H9 (cell line): ENCODE results near the gene TEX52. TPM values are rescaled to one million over a fixed set of nuclear protein-coding genes. Genes with fewer than 3 reads are reported as not detected.

Experiments
- DNase-seq: peaks from one replicate; pipeline ENCODE4 v3.0.0-alpha.2; 2017
- H2AFZ ChIP-seq: one replicate; pipeline ENCODE4 v1.6.1; 2013; ENCODE audit warnings: mild to moderate bottlenecking, low read length, control low read depth, moderate library complexity
- H2AK5ac ChIP-seq: 2 replicates; pipeline ENCODE4 v1.6.1; 2013; ENCODE audit warnings: low read length, control low read depth, mixed read lengths; ENCODE audit not compliant: insufficient read length
- H2BK120ac ChIP-seq: one replicate; pipeline ENCODE4 v1.6.1; 2013; ENCODE audit warnings: low read depth, mild to moderate bottlenecking, low read length, control low read depth, inconsistent platforms; ENCODE audit not compliant: poor library complexity, severe bottlenecking
- H2BK12ac ChIP-seq: 2 replicates; pipeline ENCODE4 v1.6.1; 2013; ENCODE audit warnings: low read length, control low read depth, mixed read lengths, low read depth; ENCODE audit not compliant: insufficient read length
- H2BK15ac ChIP-seq: 2 replicates; pipeline ENCODE4 v1.6.1; 2013; ENCODE audit warnings: low read depth, low read length, control low read depth
- H2BK20ac ChIP-seq: one replicate; pipeline ENCODE4 v1.6.1; 2013; ENCODE audit warnings: low read depth, mild to moderate bottlenecking, low read length, control low read depth, inconsistent platforms; ENCODE audit not compliant: poor library complexity, severe bottlenecking
- H2BK5ac ChIP-seq: 2 replicates; pipeline ENCODE4 v1.6.1; 2013; ENCODE audit warnings: low read length, control low read depth, mixed read lengths; ENCODE audit not compliant: insufficient read length
- H3K14ac ChIP-seq: 2 replicates; pipeline ENCODE4 v1.6.1; 2013; ENCODE audit warnings: low read length, control low read depth; ENCODE audit not compliant: insufficient read depth
- H3K18ac ChIP-seq: 2 replicates; pipeline ENCODE4 v1.6.1; 2013; ENCODE audit warnings: low read depth, mild to moderate bottlenecking, mixed read lengths, low read length, control low read depth; ENCODE audit not compliant: insufficient read length
- H3K23ac ChIP-seq: 2 replicates; pipeline ENCODE4 v1.6.1; 2013; ENCODE audit warnings: low read length, control low read depth, mixed read lengths, low read depth; ENCODE audit not compliant: insufficient read length
- H3K23me2 ChIP-seq: 2 replicates; pipeline ENCODE4 v1.6.1; 2013; ENCODE audit warnings: low read depth, mild to moderate bottlenecking, mixed read lengths, low read length, control low read depth; ENCODE audit not compliant: insufficient read length, poor library complexity, severe bottlenecking
- H3K27ac ChIP-seq: 2 replicates; pipeline ENCODE4 v1.5.1; 2013; ENCODE audit warnings: low read length, control low read depth, mixed read lengths, low read depth; ENCODE audit not compliant: insufficient read length
- H3K27me3 ChIP-seq: 2 replicates; pipeline ENCODE4 v1.6.1; 2013; ENCODE audit warnings: low read length, control low read depth, inconsistent platforms; ENCODE audit not compliant: insufficient read depth
- H3K4ac ChIP-seq: 2 replicates; pipeline ENCODE4 v1.6.1; 2013; ENCODE audit warnings: low read depth, mild to moderate bottlenecking, control low read depth, inconsistent platforms, low read length, moderate library complexity
- H3K4me1 ChIP-seq: 2 replicates; pipeline ENCODE4 v1.6.1; 2013; ENCODE audit warnings: low read length, control low read depth, inconsistent platforms; ENCODE audit not compliant: insufficient read depth
- H3K4me2 ChIP-seq: 2 replicates; pipeline ENCODE4 v1.6.1; 2013; ENCODE audit warnings: low read length, control low read depth, mixed read lengths; ENCODE audit not compliant: insufficient read length, insufficient read depth
- H3K56ac ChIP-seq: 2 replicates; pipeline ENCODE4 v1.6.1; 2013; ENCODE audit warnings: low read depth, mild to moderate bottlenecking, mixed read lengths, low read length, control low read depth; ENCODE audit not compliant: insufficient read length
- H3K79me1 ChIP-seq: 2 replicates; pipeline ENCODE4 v1.6.1; 2013; ENCODE audit warnings: low read depth, mild to moderate bottlenecking, moderate library complexity, low read length, control low read depth, inconsistent platforms; ENCODE audit not compliant: insufficient read depth, poor library complexity, severe bottlenecking
- H3K79me2 ChIP-seq: 2 replicates; pipeline ENCODE4 v1.6.1; 2013; ENCODE audit warnings: low read length, control low read depth, inconsistent platforms; ENCODE audit not compliant: insufficient read depth
- H3K9ac ChIP-seq: 2 replicates; pipeline ENCODE4 v1.6.1; 2013; ENCODE audit warnings: low read length, control low read depth, mixed read lengths; ENCODE audit not compliant: insufficient read length; ENCODE audit errors: extremely low read depth
- H3K9me3 ChIP-seq: one replicate; pipeline ENCODE4 v1.6.1; 2013; ENCODE audit warnings: low read depth, low read length, inconsistent platforms; ENCODE audit not compliant: control insufficient read depth
- H3T11ph ChIP-seq: one replicate; pipeline ENCODE4 v1.6.1; 2013; ENCODE audit warnings: mild to moderate bottlenecking, low read length, control low read depth, inconsistent platforms
- H4K20me1 ChIP-seq: one replicate; pipeline ENCODE4 v1.6.1; 2013; ENCODE audit not compliant: control insufficient read depth, insufficient read length, insufficient read depth
- H4K5ac ChIP-seq: 2 replicates; pipeline ENCODE4 v1.6.1; 2013; ENCODE audit warnings: low read depth, mild to moderate bottlenecking, mixed read lengths, low read length, control low read depth; ENCODE audit not compliant: insufficient read length
- H4K8ac ChIP-seq: replicated peaks from 2 replicates; pipeline ENCODE4 v1.6.1; 2013; ENCODE audit warnings: low read length, control low read depth, mixed read lengths, low read depth; ENCODE audit not compliant: insufficient read length
- H4K91ac ChIP-seq: 2 replicates; pipeline ENCODE4 v1.6.1; 2013; ENCODE audit warnings: low read depth, mild to moderate bottlenecking, moderate library complexity, mixed read lengths, low read length, control low read depth; ENCODE audit not compliant: insufficient read length
- H3K27ac Mint-ChIP-seq, 3 experiments: 2 replicates in 2 of 3; 3 replicates in 1 of 3; pipeline ENCODE4 v1.8.0; 2020 to 2021; ENCODE audit warnings: mixed read lengths in 3 of 3, mild to moderate bottlenecking in 1 of 3, moderate library complexity in 1 of 3
- H3K27me3 Mint-ChIP-seq: 2 replicates; pipeline ENCODE4 v1.8.0; 2021; ENCODE audit warnings: low read depth, mild to moderate bottlenecking, moderate library complexity, mixed read lengths
- H3K36me3 Mint-ChIP-seq, 3 experiments: 2 replicates in 2 of 3; 3 replicates in 1 of 3; pipeline ENCODE4 v1.8.0; 2020 to 2021; ENCODE audit warnings: low read depth in 3 of 3, mixed read lengths in 3 of 3; ENCODE audit not compliant: insufficient read depth in 1 of 3
- H3K4me1 Mint-ChIP-seq, 2 experiments: 2 replicates each; pipeline ENCODE4 v1.8.0; 2020; ENCODE audit warnings: mixed read lengths in 2 of 2
- H3K4me3 Mint-ChIP-seq, 2 experiments: 2 replicates in 1 of 2; 3 replicates in 1 of 2; pipeline ENCODE4 v1.8.0; 2020 to 2021; ENCODE audit warnings: mild to moderate bottlenecking in 2 of 2, mixed read lengths in 2 of 2, moderate library complexity in 1 of 2
- H3K9me3 Mint-ChIP-seq, 2 experiments: 2 replicates in 1 of 2; 3 replicates in 1 of 2; pipeline ENCODE4 v1.8.0; 2020; ENCODE audit warnings: mild to moderate bottlenecking in 2 of 2, mixed read lengths in 2 of 2, moderate library complexity in 1 of 2
- CTCF ChIP-seq: fragments of 200-600 bp; sonication (generic); conservative IDR thresholded peaks from 3 replicates; pipeline ENCODE4 v1.8.0; 2021; ENCODE audit warnings: antibody characterized with exemption, mild to moderate bottlenecking
- WGBS: extraction: QIAGEN DNeasy Blood & Tissue Kit; methylation state at CpG from one replicate; pipeline ENCODE4 v1.1.7; 2013; ENCODE audit warnings: missing lambda C conversion rate, low lambda C conversion rate, mixed read lengths; ENCODE audit not compliant: insufficient read length; ENCODE audit errors: extremely low coverage; 5-methylcytosine and 5-hydroxymethylcytosine counted together
- total RNA-seq: library from RNA; stranded (reverse); gene quantifications from 2 replicates; pipeline ENCODE4 v1.2.1, GENCODE V29; 2021

The TEX52 gene
- total RNA-seq, 1 experiment from 2014 or later = 0.20 TPM

GRCh38 chr12:2803635-2804392, 53.0 kb downstream of the TEX52 start:
- H3K27ac ChIP-seq = no peak overlapping the region
- TF ChIP-seq CTCF = no peak
- no peak overlapping the region for H2AK5ac ChIP-seq
- Mint-ChIP-seq H3K4me1 (no peaks in the 10 kb centered on the region), H3K27me3 (no peaks in the 10 kb centered on the region), H3K9me3 (no peaks in the 10 kb centered on the region), H3K27ac (no peak overlapping the region; a peak in 1 of 7 replicates), H3K4me3 (no peak overlapping the region), H3K36me3 (peaks cover 52 to 84% (median 69%) of the 10 kb centered on the region in 3 experiments)
- H3K9ac ChIP-seq = no peak overlapping the region
- H3K79me1 ChIP-seq = no peaks in the 10 kb centered on the region
- H3K9me3 ChIP-seq = no peaks in the 10 kb centered on the region
- no peaks in the 10 kb centered on the region for H3K23me2 ChIP-seq
- no peak overlapping the region for H2AFZ ChIP-seq
- no peak overlapping the region for H2BK5ac ChIP-seq
- H3K18ac ChIP-seq = no peak overlapping the region
- no peak overlapping the region for H3T11ph ChIP-seq
- DNase-seq = no peak
- no peak overlapping the region for H2BK15ac ChIP-seq
- H4K20me1 ChIP-seq = no peaks in the 10 kb centered on the region
- no peak overlapping the region for H3K23ac ChIP-seq
- WGBS = no CpG with 5 or more reads among the region's 7 CpGs
- H3K56ac ChIP-seq = no peak overlapping the region
- no peak overlapping the region for H4K5ac ChIP-seq
- no peaks in the 10 kb centered on the region for H3K4me1 ChIP-seq
- H3K4ac ChIP-seq = no peak overlapping the region
- H2BK120ac ChIP-seq = no peak overlapping the region
- H3K79me2 ChIP-seq = no peaks in the 10 kb centered on the region
- H3K27me3 ChIP-seq = no peaks in the 10 kb centered on the region
- H3K14ac ChIP-seq = no peak overlapping the region
- no peak overlapping the region for H2BK20ac ChIP-seq
- no peak overlapping the region for H3K4me2 ChIP-seq
- no peak overlapping the region for H4K91ac ChIP-seq
- no peak overlapping the region for H2BK12ac ChIP-seq
- no peak overlapping the region for H4K8ac ChIP-seq
